ENCODE data around the gene SLC39A11.
"Not testable (repeated sequence)": the region's sequence is repeated elsewhere in the genome, so short reads cannot be mapped to it uniquely, and the experiment has no call there.

Gene SLC39A11

DNA sequence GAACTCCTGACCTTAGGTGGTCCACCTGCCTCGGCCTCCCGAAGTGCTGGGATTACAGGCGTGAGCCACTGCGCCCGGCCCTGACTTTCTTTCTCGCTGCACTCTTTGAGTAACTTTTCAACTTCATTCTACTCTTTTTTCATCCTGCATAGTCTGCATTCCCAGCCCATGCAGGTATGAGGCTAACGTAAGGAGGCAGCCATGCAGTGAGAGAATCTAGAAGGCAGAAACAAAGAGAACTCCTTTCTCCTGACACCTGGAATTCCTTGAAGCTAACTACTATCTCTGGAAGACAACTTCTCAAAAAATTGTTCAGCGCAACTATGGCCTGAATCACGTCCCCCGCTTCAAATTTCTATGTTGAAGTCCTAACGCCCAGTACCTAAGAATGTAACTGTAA is 152.0 kb downstream of the SLC39A11 start:
- DNase-seq, result no peak

DNA sequence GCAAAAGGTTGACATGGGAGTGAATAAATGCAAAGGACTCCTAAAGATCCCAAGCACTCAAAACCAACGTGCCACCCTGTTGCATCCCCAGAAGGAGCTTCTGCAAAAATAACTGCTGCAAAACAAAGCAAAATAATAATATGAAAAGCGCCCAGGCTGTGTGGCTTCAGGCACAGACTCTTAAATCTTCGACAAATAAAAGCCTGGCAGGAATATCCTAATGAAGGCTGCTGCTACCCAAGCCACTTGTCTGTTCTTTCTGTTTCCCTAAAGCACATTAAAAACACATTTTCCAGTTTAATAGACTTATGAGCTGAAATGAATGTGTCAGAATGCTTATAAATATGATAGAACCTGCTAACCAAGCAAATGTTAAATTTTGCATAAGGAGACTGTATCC is 154.0 kb downstream of the SLC39A11 start:
- no peak for DNase-seq

DNA sequence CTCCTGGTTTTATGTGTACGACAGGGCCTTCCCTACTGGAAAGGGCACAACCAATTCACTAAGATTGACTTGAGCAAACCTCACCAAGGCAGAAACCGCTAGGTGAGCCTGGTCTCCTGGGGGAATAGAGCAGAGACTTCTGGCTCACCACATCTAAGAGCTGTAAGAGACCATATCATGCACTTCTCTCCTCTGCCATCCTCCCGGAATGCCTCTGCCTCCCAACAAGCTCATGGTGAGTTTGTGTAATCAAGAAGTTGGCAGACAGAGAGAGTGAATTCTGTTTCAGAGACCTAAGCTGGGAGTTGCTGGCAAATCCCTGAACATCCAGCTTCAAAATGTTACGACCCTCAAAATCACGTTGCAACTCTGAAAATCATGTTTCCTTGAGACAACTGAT is 154.8 kb downstream of the SLC39A11 start:
- DNase-seq, result no peak

DNA sequence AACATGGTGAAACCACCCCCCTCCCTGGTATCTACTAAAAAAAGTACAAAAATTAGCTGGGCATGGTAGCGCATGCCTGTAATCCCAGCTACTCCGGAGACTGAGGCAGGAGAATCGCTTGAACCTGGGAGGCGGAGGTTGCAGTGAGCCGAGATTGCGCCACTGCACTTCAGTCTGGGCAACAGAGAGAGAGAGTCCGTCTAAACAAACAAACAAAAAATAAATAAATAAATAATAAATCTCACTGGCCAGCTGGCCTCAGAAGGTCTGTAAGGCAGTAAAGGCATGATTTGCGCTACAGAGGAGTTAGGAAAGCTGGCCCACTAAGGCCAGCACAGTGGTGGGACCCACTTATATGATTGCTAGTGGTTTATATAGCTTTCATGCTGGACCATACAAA is 155.2 kb downstream of the SLC39A11 start:
- DNase-seq, result not testable (repeated sequence)

DNA sequence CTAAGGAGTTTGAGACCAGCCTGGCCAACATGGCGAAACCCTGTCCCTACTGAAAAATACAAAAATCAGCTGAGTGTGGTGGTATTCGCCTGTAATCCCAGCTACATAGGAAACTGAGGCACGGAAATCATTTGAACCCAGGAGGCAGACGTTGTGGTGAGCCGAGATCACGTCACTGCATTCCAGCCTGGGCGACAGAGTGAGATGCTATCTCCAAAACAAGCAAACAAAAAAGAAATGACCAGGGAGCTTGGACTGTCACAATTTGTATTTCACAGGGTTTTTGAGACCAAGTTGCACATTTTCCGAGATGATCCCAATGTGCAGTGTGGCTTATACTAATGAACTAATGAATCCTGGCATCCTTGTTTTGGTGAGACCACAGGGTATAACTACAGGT is 156.5 kb downstream of the SLC39A11 start:
- DNase-seq, result no peak

DNA sequence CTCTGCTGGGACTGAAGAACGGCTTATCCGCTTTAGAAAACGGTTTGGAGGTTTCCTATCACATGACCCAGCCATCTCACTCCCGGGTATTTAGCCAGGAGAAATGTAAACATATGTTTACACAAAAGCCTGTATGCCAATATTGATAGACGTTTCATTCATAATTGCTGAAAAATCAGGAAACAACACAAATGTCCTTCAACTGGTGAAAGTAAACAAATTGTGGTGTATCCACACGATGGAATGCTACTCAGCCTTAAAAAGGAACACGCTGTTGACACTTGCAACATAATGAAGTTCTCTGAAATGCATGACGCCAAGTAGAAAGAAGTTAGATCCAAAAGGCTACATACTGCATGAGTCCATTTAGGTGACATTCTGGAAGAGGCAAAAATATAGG is 157.6 kb downstream of the SLC39A11 start:
- DNase-seq, result no peak

DNA sequence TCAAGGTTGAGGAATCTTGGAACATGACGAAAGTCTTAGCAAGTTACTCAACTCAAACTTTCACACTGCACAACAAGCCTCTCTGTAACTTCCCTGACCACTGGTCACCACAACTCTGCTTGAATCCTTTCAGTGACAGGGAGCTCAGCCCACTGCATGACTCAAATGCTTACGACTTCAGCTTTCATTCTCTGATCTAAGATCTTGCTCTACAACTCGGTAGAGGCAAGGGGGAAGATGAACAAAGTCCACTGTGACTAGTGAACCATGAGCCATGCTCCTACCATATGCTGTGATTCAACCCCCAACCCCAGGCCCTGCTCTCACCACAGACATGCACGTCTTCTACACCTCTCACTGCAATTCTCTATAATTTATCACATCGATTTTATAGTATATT is 160.9 kb downstream of the SLC39A11 start:
- no peak for DNase-seq

DNA sequence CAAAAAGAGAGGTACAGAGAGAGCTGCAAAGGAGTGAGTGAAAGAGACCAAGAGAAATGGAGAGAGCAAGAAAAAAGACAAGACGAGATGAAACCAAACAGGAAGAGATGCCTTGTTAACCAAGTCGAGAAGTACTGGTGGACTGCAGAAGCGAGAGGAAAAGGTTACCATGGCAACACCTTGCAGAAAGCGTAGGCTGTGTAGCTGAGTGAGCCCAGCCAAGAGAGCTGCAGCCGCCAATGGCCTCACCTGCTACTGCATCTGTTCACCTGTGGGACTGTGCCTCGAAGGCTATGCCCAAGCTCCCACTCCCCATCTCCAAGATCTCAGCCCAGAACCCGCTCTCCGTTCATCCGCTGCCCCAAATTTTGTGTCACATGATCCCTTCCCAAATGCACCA is 161.3 kb downstream of the SLC39A11 start:
- no peak for DNase-seq

DNA sequence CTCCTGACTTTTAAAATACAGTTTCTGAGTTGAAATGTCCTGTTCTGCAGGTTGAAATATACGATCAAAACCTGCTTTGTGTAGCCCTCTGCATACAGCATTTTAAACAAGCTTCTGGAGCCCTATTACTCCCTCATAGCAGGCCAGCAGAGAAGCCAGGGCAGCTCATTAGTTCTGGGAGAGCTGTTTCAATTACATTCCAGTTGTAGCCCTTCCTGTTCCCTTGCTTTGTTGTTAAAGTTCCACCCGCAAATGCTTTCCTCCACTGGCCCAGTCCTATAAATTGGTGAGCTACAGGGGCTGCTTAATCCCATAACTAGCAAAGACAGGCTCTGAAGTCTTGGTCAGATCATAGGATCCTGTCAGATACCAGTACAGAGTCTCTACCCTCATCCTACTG is 162.5 kb downstream of the SLC39A11 start:
- no peak for DNase-seq

DNA sequence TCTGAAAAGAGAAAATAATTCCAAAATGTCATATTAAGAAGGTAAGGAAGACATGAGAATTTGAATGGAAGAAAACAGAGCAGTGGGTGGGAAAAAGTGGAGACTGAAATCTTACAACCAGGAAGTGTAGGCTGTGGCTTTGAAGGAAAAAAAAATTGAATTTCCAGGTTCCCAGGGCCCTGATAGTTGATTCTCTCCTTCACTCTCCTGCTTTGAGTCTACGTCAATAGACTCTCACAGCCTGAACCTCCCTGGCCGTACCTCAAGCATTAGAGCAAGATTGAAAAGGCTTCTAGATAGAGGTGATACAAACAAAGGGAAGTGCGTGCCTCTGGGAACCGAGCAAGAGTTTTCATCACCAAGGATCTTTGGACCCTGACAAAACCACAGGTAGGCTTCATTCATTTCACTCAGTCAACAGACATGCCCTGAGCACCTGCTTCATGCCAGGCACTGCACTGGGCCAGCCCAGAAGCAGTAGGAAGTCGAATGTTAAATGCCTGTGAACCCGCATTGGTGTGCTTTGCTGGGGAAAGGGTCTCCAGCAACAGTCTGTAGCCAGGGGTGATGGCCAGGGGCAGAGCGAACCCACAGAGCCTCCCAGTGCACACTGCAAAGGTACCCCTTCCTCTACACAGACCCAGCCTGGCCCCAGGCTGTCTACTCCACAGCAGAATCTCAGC is 163.9 kb downstream of the SLC39A11 start:
- no peak for DNase-seq

DNA sequence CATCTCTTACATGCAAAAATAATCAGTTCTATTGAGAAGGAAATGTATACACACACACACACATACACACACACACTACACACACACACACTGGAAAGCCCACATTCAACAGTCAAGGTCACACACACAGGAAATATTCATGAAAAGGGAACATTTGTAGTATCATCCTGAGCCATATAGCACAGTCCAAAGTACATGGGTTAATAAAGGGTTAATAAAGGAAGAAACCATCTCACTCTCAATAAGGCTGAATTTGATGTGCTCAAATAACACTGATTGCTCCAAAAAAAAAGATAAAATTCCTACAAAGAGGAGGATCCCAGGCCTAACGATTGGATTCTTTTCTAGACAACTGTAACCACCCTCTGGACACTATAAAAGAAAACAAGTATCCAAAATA is 164.7 kb downstream of the SLC39A11 start:
- DNase-seq, result no peak

DNA sequence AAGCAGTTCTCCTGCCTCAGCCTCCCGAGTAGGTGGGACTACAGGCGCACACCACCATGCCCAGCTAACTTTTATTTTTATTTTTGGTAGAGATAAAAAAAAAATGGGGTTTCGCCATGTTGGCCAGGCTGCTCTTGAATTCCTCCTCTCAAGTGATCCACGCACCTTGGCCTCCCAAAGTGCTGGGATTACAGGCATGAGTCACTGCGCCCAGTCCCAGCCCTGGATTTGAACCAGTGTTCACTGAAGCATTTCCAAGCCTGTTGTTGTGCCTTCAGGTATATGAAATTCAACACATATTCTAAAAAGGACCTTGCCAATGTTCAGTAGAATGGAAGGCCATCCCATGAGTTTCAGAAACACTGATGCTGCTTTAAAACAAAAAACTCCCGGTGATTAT is 165.3 kb downstream of the SLC39A11 start:
- DNase-seq, result no peak

DNA sequence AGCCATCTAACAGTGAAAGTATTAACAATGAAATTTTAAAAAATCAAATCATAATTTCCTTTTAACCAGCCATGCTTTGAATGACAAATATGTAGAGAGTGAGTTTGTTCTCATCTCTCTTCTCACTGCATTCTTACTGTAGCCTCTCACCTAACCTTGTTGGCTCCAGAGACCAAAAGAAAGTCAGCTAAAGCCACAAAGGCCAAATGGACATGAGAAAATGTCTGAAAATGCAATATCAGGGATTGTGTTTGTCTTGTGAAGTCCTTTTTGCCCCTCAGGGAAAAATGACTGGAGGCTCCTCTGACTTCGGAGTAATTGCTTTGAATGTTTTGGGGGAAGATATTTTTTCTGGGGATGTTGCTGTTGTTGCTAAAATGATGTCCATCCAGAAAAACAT is 166.3 kb downstream of the SLC39A11 start:
- no peak for DNase-seq

DNA sequence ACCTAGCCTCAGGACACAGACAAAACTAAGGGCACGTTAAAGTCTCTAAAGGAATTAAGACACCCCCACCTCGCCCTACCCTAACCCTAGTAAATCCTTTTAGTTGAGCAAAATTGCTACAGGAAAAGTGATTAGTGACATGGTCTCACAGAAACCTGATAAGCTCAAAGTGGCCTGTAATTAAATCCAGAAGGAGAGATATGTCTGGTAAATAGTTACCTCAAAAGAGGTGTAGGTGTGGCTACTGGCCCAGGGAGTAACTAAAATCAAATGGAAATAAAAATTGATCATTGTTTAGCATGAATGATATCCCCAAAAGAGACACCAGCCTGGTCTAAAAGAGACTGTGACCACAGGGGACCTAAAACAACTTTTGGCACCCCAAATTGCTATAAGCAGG is 168.3 kb downstream of the SLC39A11 start:
- DNase-seq, result no peak

DNA sequence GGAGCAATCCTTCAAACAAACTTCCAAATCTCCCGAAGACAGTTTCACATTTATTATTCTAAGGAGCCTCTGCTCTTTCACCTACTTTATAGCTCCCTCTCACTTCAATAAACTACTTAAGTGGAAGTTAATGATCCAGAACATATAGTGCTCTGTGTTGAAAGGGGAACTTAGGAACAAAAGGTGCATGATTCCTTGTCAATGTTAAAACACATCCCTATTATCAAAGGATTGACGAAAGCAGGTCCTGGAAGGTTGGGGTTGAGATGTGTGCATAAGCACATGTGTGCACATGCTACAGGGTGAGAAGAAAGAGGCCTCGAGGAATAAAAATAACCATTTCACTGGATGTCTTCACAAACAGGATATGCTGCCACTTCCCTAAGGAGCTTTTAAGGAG is 170.3 kb downstream of the SLC39A11 start:
- DNase-seq, result no peak

DNA sequence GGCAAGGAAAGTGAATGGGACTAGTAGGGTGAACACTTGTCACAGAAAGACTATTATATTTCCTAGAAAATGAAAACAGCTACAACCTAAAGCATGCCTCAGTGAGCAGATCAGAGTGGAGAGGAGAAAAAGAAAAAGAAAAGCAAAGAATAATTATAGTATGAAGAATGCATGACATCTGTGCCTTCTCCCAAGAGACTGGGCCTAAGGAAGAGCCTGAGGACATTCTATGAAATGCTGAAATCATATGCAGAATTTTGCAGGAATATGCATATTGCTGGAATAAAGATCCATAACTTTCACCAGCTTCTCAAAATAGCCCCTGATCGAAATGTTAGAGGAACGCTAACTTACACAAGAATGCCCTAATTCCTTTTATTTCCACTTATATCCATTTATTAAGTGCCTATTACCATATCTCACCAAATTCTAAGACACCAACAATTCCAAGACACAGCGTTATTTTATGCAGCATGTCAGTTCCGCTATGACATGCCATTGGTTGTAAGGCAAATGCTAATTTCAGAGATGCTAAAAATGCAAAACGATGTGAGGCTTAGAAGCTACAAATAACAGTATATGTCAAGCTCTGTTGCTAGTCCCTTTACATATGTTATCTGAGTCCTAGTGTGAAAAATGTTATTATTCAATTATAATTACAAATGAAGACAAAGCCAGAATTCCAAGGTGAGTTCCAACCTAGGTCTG is 171.0 kb downstream of the SLC39A11 start:
- no peak for DNase-seq

DNA sequence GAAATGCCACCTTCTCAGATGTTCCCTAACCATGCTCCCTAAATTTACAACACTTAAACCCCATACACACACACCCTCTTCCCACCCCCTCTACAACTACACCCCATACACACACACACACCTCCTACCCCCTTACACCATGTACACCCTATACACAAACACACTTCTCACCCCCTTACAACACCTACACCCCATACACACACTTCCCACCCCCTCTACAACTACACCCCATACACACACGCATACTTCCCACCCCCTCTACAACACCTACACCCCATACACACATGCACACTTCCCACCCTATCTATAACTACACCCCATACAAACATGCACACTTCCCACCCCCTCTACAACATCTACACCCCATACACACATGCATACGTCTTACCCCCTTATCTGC is 172.0 kb downstream of the SLC39A11 start:
- no peak for DNase-seq

DNA sequence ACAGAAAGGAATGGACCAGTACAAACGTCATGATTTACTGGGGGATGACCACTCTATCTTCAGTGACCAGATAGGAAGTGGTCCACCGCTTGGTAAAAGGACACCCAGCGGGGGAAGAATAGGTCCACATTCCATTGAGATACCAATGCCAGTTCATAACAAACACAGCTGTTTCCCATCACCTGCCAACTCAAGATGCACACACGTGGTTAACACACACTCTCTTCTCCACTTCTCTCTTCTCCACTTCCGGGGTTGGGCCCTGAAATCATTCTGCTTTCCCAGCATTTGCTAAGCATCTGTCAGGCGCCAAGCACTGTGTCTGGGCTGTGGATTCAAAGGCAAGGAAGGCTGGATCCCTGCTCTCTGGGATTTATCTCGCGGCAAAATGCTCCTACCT is 175.5 kb downstream of the SLC39A11 start:
- no peak for DNase-seq

DNA sequence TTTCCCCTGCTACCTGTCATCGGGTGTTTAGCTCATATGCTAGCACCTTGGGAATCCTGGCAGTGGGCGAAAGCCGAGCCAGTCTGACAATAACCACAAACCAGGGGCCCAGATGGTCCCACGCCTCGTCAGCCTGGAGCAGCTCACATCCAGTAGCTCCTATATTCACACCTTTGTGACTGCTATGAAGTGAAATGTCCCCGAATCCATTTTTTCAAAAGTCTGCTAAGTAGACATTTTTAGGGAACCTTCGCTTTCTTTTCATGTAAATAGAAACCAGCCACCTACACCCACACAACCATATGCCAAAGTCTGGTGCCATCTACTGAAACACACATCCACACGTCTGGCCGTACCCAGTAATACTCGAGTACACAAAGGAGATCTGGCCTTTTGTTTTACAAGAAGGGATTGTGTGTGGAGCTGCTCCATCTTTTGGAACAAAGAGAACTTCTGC is 176.8 kb downstream of the SLC39A11 start:
- no peak for DNase-seq

DNA sequence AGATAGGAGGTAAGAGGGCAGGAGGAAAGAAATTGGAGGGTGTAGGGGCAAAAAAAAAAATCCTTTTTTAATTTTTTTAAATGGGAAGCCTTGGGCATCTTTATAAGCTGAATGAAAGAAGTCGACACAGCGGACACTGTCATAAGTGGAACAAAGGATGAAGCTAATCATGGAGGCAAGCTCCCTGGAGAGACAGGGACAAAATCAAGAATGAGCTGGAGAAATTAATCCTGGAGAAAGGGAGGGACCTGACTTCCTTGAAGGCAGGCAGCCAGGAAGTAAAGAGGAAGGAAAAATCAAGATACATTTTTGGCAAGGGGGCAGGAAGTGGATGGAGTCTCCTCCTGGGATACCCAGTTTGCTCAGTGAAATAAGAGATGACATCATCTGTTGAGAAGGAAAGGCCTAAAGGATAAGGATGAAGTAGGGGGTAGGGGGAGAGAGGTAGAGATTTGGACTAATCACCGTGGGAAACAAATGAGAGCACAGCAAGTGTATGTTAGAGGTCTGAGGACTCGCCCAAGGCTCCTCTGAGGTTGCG is 179.3 kb downstream of the SLC39A11 start:
- DNase-seq, result no peak

DNA sequence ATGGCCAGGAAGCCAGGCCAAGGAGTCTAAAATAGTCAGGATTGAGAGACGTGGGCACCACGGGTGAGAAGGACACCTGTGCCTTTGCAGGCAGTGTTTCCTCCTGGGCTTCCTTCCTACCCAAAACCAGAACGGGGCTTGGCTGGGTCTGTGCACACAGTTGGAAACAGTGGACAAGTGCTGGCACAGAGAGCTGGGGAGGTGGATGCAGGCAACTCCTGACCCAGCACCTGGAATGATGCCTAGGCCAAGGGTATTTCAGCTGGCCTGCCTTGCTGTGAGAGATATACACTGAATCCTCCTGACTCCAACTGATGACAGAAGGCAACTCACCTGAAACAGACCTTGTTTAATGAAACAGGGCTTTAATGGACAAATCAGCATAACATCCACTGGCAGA is 186.2 kb downstream of the SLC39A11 start:
- DNase-seq, result no peak

DNA sequence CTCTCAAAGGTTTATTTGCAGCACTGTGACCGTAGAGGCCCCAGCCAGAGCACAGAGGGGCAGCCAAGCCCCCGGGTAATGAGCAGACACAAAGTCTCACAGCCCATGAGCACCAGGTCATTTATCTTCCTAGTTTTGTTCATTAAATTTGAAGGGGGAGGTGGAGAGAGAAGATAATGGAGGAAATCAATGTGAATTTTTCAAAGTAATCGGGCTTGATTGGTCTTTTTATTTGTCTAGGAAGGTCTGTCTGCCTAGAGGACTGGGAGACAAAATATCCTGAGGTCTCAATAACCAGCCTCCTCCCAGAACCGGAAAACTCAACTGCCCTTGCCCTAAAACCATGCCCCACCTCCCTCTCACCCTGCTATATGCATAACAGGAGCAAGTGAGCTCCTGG is 189.0 kb downstream of the SLC39A11 start:
- DNase-seq, result no peak

DNA sequence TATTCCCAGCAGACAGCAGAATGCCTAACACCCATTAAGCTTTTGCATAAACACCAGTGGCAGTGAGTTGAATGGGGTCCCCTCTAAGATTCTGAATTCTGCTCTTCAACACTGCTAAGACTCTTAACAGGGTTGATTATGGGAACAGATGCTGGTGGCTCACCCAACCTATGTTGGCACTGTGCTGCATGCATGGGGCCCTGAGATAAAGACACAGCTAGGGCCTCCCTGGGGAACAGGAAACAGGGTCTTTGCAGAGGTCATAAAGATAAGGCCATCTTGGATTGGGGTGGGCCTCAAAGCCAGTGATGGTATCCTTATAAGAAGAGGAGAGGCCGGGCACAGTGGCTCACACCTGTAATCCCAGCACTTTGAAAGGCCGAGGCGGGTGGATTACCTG is 190.8 kb downstream of the SLC39A11 start:
- DNase-seq, result no peak

DNA sequence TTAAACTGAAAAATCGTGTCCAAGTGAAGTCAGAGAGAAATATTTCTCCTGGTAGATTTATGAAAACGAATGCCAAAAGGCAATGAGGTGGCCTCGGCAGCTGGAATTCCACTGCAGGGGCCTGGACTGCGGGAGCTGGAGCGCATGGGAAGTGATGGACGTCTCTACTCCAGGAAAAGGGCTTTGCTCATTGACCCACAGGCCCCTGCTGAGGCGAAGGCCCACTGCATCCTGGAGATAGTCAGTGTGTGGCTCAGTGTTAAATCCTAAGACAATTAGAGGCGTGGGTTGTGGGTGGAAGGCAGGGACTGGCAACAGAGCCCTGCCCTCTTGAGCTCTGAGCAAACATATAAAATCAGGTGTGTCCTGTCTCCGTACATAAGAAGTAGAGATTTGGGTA is 191.4 kb downstream of the SLC39A11 start:
- DNase-seq, result no peak

DNA sequence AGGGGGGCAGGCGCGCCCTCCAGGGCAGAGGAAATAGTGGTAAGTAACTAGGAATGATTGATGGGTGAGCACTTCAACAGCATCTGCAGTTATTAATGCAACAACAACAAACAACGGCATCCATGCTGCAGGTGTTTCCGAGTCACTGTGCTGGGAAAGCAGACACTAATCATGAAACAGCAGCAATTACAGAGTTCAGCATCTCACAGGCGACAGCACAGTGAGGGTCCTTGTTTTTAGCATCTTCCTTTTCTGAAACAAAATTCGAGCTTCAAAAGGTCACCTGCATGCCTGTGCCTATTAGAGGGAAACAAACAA is 191.9 kb downstream of the SLC39A11 start:
- no peak for DNase-seq
